ENCODE data around the gene ACSF3. TPM values are rescaled to one million over a fixed set of nuclear protein-coding genes. Genes with fewer than 3 reads are reported as not detected.

The ACSF3 gene
- total RNA-seq, 2 experiments from 2014 or later, result 38.6 to 45.1 TPM

- H3K9me3 Mint-ChIP-seq (ENCODE audit: insufficient read depth), result no peaks in the 10 kb centered on the region
- no peak overlapping the region for H3K4me3 Mint-ChIP-seq
- H3K4me1 Mint-ChIP-seq (ENCODE audit: low read depth), result peaks cover 5% of the 10 kb centered on the region
- ChIA-PET CTCF (no interaction called here), POLR2A (no interaction called here)
- ATAC-seq, result no peak
- H3K27me3 Mint-ChIP-seq (ENCODE audit: low read depth), result peaks cover 4% of the 10 kb centered on the region
- no peaks in the 10 kb centered on the region for H3K36me3 Mint-ChIP-seq (ENCODE audit: low read depth)
- H3K27ac Mint-ChIP-seq, result no peak overlapping the region
- no peak for DNase-seq
Measured at GRCh38 chr16:89175280-89176146, 81.9 kb downstream of the ACSF3 start.

- Mint-ChIP-seq H3K36me3 (ENCODE audit: low read depth) (no peaks in the 10 kb centered on the region), H3K9me3 (ENCODE audit: insufficient read depth) (no peaks in the 10 kb centered on the region), H3K27ac (no peak overlapping the region), H3K4me3 (no peak overlapping the region), H3K4me1 (ENCODE audit: low read depth) (no peaks in the 10 kb centered on the region), H3K27me3 (ENCODE audit: low read depth) (no peaks in the 10 kb centered on the region)
- ChIA-PET POLR2A (interaction anchor here (0.6 kb wide), 1 partner anchor 393 kb away, joined by 3 read pairs; no protein-coding TSS in a partner anchor), CTCF (no interaction called here)
- DNase-seq, result no peak
- no peak for ATAC-seq
Measured at GRCh38 chr16:89176147-89176690, 82.6 kb downstream of the ACSF3 start.

GRCh38 chr16:89176717-89177116 lies 83.1 kb downstream of the ACSF3 start:
- Mint-ChIP-seq H3K27me3 (ENCODE audit: low read depth) (no peaks in the 10 kb centered on the region), H3K4me1 (ENCODE audit: low read depth) (peaks cover under 1% of the 10 kb centered on the region), H3K36me3 (ENCODE audit: low read depth) (no peaks in the 10 kb centered on the region), H3K4me3 (no peak overlapping the region), H3K27ac (no peak overlapping the region), H3K9me3 (ENCODE audit: insufficient read depth) (no peaks in the 10 kb centered on the region)
- ATAC-seq (no peak), DNase-seq (no peak)
- POLR2A ChIA-PET, result interaction anchor here (0.6 kb wide), 1 partner anchor 393 kb away, joined by 3 read pairs; no protein-coding TSS in a partner anchor
- CTCF ChIA-PET, result no interaction called here

- no peaks in the 10 kb centered on the region for H3K9me3 Mint-ChIP-seq (ENCODE audit: insufficient read depth)
- ATAC-seq (no peak), DNase-seq (no peak)
- CTCF ChIA-PET, result no interaction called here
- POLR2A ChIA-PET, result no interaction called here
- no peak overlapping the region for H3K27ac Mint-ChIP-seq
- H3K4me1 Mint-ChIP-seq (ENCODE audit: low read depth), result peaks cover 2% of the 10 kb centered on the region
- no peaks in the 10 kb centered on the region for H3K27me3 Mint-ChIP-seq (ENCODE audit: low read depth)
- no peak overlapping the region for H3K4me3 Mint-ChIP-seq
- no peaks in the 10 kb centered on the region for H3K36me3 Mint-ChIP-seq (ENCODE audit: low read depth)
Measured at GRCh38 chr16:89177501-89177900, 83.8 kb downstream of the ACSF3 start.

- H3K4me1 Mint-ChIP-seq (ENCODE audit: low read depth), result peaks cover 5% of the 10 kb centered on the region
- CTCF ChIA-PET, result no interaction called here
- no peaks in the 10 kb centered on the region for H3K9me3 Mint-ChIP-seq (ENCODE audit: insufficient read depth)
- no peak overlapping the region for H3K27ac Mint-ChIP-seq
- POLR2A ChIA-PET, result no interaction called here
- DNase-seq (no peak), ATAC-seq (no peak)
- H3K27me3 Mint-ChIP-seq (ENCODE audit: low read depth), result no peaks in the 10 kb centered on the region
- H3K4me3 Mint-ChIP-seq, result no peak overlapping the region
- H3K36me3 Mint-ChIP-seq (ENCODE audit: low read depth), result no peaks in the 10 kb centered on the region
Measured at GRCh38 chr16:89178453-89179147, 84.9 kb downstream of the ACSF3 start.

GRCh38 chr16:89179148-89179484 lies 85.5 kb downstream of the ACSF3 start:
- ATAC-seq (no peak), DNase-seq (no peak)
- Mint-ChIP-seq H3K27ac (no peak overlapping the region), H3K4me3 (no peak overlapping the region), H3K36me3 (ENCODE audit: low read depth) (no peaks in the 10 kb centered on the region), H3K27me3 (ENCODE audit: low read depth) (no peaks in the 10 kb centered on the region), H3K9me3 (ENCODE audit: insufficient read depth) (no peaks in the 10 kb centered on the region), H3K4me1 (ENCODE audit: low read depth) (peaks cover 5% of the 10 kb centered on the region)
- CTCF ChIA-PET, result no interaction called here
- POLR2A ChIA-PET, result interaction anchor here (0.6 kb wide), 1 partner anchor 68 kb away, joined by 3 read pairs; no protein-coding TSS in a partner anchor

GRCh38 chr16:89179656-89180315 lies 86.1 kb downstream of the ACSF3 start:
- ATAC-seq, result no peak
- POLR2A ChIA-PET, result interaction anchor here (0.6 kb wide), 1 partner anchor 67 kb away, joined by 3 read pairs; no protein-coding TSS in a partner anchor
- CTCF ChIA-PET, result no interaction called here
- Mint-ChIP-seq H3K4me1 (ENCODE audit: low read depth) (peaks cover 5% of the 10 kb centered on the region), H3K27ac (no peak overlapping the region), H3K36me3 (ENCODE audit: low read depth) (no peaks in the 10 kb centered on the region), H3K27me3 (ENCODE audit: low read depth) (no peaks in the 10 kb centered on the region), H3K4me3 (no peak overlapping the region), H3K9me3 (ENCODE audit: insufficient read depth) (no peaks in the 10 kb centered on the region)
- DNase-seq, result no peak

- ATAC-seq (no peak), DNase-seq (no peak)
- POLR2A ChIA-PET, result no interaction called here
- Mint-ChIP-seq H3K27me3 (ENCODE audit: low read depth) (no peaks in the 10 kb centered on the region), H3K4me3 (no peak overlapping the region), H3K4me1 (ENCODE audit: low read depth) (peaks cover 5% of the 10 kb centered on the region), H3K36me3 (ENCODE audit: low read depth) (no peaks in the 10 kb centered on the region), H3K9me3 (ENCODE audit: insufficient read depth) (no peaks in the 10 kb centered on the region), H3K27ac (no peak overlapping the region)
- CTCF ChIA-PET, result no interaction called here
Measured at GRCh38 chr16:89183463-89183862, 89.8 kb downstream of the ACSF3 start.

- H3K27ac Mint-ChIP-seq, result no peak overlapping the region
- no peak overlapping the region for H3K4me3 Mint-ChIP-seq
- ChIA-PET CTCF (no interaction called here), POLR2A (no interaction called here)
- no peak for ATAC-seq
- H3K27me3 Mint-ChIP-seq (ENCODE audit: low read depth), result no peaks in the 10 kb centered on the region
- H3K4me1 Mint-ChIP-seq (ENCODE audit: low read depth), result peaks cover 5% of the 10 kb centered on the region
- H3K9me3 Mint-ChIP-seq (ENCODE audit: insufficient read depth), result no peaks in the 10 kb centered on the region
- no peak for DNase-seq
- H3K36me3 Mint-ChIP-seq (ENCODE audit: low read depth), result no peaks in the 10 kb centered on the region
Measured at GRCh38 chr16:89183975-89184676, 90.5 kb downstream of the ACSF3 start.

GRCh38 chr16:89184677-89184932 lies 91.0 kb downstream of the ACSF3 start:
- Mint-ChIP-seq H3K4me1 (ENCODE audit: low read depth) (peaks cover 5% of the 10 kb centered on the region), H3K27ac (no peak overlapping the region), H3K27me3 (ENCODE audit: low read depth) (no peaks in the 10 kb centered on the region), H3K36me3 (ENCODE audit: low read depth) (no peaks in the 10 kb centered on the region), H3K9me3 (ENCODE audit: insufficient read depth) (no peaks in the 10 kb centered on the region), H3K4me3 (no peak overlapping the region)
- ChIA-PET CTCF (no interaction called here), POLR2A (no interaction called here)
- ATAC-seq (no peak), DNase-seq (no peak)

GRCh38 chr16:89184933-89185794 lies 91.5 kb downstream of the ACSF3 start:
- peak; percentile 57 for ATAC-seq
- Mint-ChIP-seq H3K9me3 (ENCODE audit: insufficient read depth) (no peaks in the 10 kb centered on the region), H3K4me3 (no peak overlapping the region), H3K27me3 (ENCODE audit: low read depth) (no peaks in the 10 kb centered on the region), H3K27ac (no peak overlapping the region), H3K4me1 (ENCODE audit: low read depth) (peaks cover 5% of the 10 kb centered on the region), H3K36me3 (ENCODE audit: low read depth) (no peaks in the 10 kb centered on the region)
- ChIA-PET CTCF (no interaction called here), POLR2A (no interaction called here)
- DNase-seq, result peak; percentile 69

Data from activated CD8-positive, alpha-beta T cell treated with anti-CD3 and anti-CD28 coated beads, Interleukin-2, amount 10 ng/mL, durations not matched to agents 7 days and 5 days (primary cell).